Loucy (cell line): ENCODE results near the gene PPA2.

Experiments
- CTCF ChIP-seq: fragments of 200-600 bp; sonication (generic); conservative IDR thresholded peaks from 2 replicates; pipeline ENCODE4 v1.5.1; 2014; ENCODE audit warnings: mild to moderate bottlenecking, antibody characterized with exemption, low read length
- EZH2phosphoT487 ChIP-seq: fragments of 200-600 bp; IDR thresholded peaks from 2 replicates; pipeline ENCODE4 v1.6.1; 2018; ENCODE audit warnings: antibody characterized with exemption, mild to moderate bottlenecking, moderate library complexity, borderline replicate concordance

GRCh38 chr4:105346869-105347268, 127.0 kb downstream of the PPA2 start:
- TF ChIP-seq CTCF (no peak), EZH2phosphoT487 (no peak)
